ENCODE data around the gene SPTLC2. TPM values are rescaled to one million over a fixed set of nuclear protein-coding genes. Genes with fewer than 3 reads are reported as not detected.
"Not testable (repeated sequence)": the region's sequence is repeated elsewhere in the genome, so short reads cannot be mapped to it uniquely, and the experiment has no call there.

Gene SPTLC2
- total and polyA plus RNA-seq, 10 donors = 7.0 to 103 (median 69.5) TPM

GRCh38 chr14:77589099-77589498 lies 27.3 kb downstream of the SPTLC2 start:
- intact Hi-C loops (cut with DNase I; ENCODE audit: low total_unique reads) = no loop called here
- H3K36me3 ChIP-seq = peaks cover 0 to 5% (median 0%) of the 10 kb centered on the region in 6 donors
- DNase-seq = no peak
- H3K4me1 ChIP-seq = peaks cover 49 to 100% (median 93%) of the 10 kb centered on the region in 6 donors
- WGBS, 5 donors = 15 to 27% (median 18%) methylated on average over 5 of the region's 5 CpGs
- no peaks in the 10 kb centered on the region for H3K9me3 ChIP-seq
- peak overlapping the region in 1 of 8 donors; percentile 22 for H3K4me3 ChIP-seq
- H3K27ac ChIP-seq = peak overlapping the region; percentile 48 to 88 (median 78)
- TF ChIP-seq POLR2A (IDR thresholded peaks at IDR 0.05) = no peak
- no peak for TF ChIP-seq POLR2AphosphoS5 (IDR thresholded peaks at IDR 0.05)
- no peak for TF ChIP-seq CTCF (IDR thresholded peaks at IDR 0.05 in 8 of 11, conservative IDR thresholded peaks at IDR 0.05 in 3 of 11)
- no peaks in the 10 kb centered on the region for H3K27me3 ChIP-seq (replicated peaks in 1 of 7)

DNA sequence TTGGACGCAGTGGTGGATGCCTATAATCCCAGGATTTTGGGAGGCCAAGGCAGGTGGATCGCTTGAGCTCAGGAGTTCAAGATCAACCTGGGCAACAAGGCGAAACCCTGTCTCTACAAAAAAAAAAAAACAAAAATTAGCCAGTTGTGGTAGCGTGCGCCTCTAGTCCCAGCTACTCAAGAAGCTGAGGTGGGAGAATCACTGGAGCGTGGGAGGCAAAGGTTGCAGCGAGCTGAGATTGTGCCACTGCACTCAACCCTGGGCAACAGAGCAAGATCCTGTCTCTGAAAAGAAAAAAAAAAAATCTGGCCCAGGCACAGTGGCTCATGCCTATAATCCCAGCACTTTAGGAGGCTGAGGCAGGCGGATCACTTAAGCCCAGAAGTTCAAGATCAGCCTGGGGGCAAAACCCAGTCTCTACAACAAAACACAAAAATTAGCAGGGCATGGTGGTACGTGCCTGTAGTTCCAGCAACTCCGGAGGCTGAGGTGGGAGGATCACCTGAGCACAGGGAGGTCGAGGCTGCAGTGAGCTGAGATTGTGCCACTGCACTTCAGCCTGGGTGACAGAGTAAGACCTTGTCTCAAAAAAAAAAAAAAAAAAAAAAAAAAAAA lies 27.9 kb downstream of the SPTLC2 start:
- peak overlapping the region; percentile 48 to 88 (median 78) for H3K27ac ChIP-seq
- DNase-seq; H3K4me3 ChIP-seq; H3K27me3 ChIP-seq (replicated peaks in 1 of 7); H3K9me3 ChIP-seq; intact Hi-C loops (cut with DNase I; ENCODE audit: low total_unique reads); H3K36me3 ChIP-seq: not testable (repeated sequence)
- H3K4me1 ChIP-seq = peaks cover 44 to 99% (median 88%) of the 10 kb centered on the region in 6 donors
- 66 to 73% (median 68%) methylated on average over 11 of the region's 11 CpGs for WGBS, 5 donors

DNA sequence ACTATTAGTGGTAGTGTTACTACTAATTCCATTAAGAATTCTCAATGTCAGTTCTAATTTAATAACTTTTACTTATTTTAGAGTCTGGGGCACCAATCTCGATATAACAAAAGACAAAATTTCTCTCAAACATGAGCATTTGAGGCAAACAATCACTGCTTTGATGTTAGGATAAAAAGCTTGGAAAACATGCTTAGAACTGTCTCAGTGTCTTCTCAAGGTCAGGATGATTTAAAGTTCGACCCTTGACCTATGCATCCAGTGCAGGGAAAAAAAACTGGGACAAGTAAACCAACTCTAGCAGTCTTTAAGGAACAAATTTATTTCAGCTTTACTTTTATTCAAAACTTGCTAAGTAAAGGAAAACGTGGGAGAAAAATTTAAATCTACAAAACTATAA lies 31.1 kb downstream of the SPTLC2 start:
- peaks cover 35 to 99% (median 84%) of the 10 kb centered on the region in 6 donors for H3K4me1 ChIP-seq
- no peak for TF ChIP-seq CTCF (IDR thresholded peaks at IDR 0.05 in 8 of 11, conservative IDR thresholded peaks at IDR 0.05 in 3 of 11)
- no peak for TF ChIP-seq POLR2AphosphoS5 (IDR thresholded peaks at IDR 0.05)
- no peak for TF ChIP-seq POLR2A (IDR thresholded peaks at IDR 0.05)
- H3K27me3 ChIP-seq (replicated peaks in 1 of 7) = no peaks in the 10 kb centered on the region
- H3K9me3 ChIP-seq = no peaks in the 10 kb centered on the region
- H3K4me3 ChIP-seq = no peak overlapping the region
- intact Hi-C loops (cut with DNase I; ENCODE audit: low total_unique reads) = no loop called here
- WGBS, 5 donors = 65 to 77% (median 67%) methylated on average over 3 of the region's 3 CpGs
- peak overlapping the region in 5 of 8 donors; percentile 23 to 81 (median 46) for H3K27ac ChIP-seq
- H3K36me3 ChIP-seq = peaks cover 0 to 5% (median 0%) of the 10 kb centered on the region in 6 donors
- DNase-seq = no peak

DNA sequence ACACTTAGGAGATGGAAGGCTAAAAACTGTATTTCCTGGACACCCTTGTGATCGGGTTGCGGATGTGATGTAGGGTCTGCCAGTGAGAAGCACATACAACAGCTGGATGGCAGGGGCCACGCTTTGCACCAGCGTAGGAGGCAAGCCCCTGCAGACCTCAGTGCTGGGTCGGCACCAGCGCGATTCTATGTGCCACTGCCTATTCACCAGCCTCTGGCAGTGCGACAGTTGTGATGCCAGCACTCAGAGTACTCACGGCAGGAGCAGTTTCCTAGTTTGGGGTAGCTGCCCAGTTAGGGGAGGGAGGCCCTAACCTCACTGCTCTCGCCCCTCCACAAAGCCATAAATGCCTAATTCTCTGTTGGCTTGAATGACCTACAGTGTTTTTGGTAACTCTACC lies 31.6 kb downstream of the SPTLC2 start:
- Histone ChIP-seq H3K27me3 (replicated peaks in 1 of 7) (no peaks in the 10 kb centered on the region), H3K4me1 (peaks cover 31 to 99% (median 81%) of the 10 kb centered on the region in 6 donors), H3K36me3 (peaks cover 0 to 4% (median 0%) of the 10 kb centered on the region in 6 donors), H3K4me3 (no peak overlapping the region), H3K9me3 (no peaks in the 10 kb centered on the region), H3K27ac (peak overlapping the region in 5 of 8 donors; percentile 23 to 81 (median 46))
- no peak for DNase-seq
- TF ChIP-seq CTCF (IDR thresholded peaks at IDR 0.05 in 8 of 11, conservative IDR thresholded peaks at IDR 0.05 in 3 of 11) (no peak), POLR2AphosphoS5 (IDR thresholded peaks at IDR 0.05) (peak in 2 of 3 donors; percentile 39 to 56)
- WGBS, 5 donors = 58 to 76% (median 65%) methylated on average over 6 to 10 of the region's 10 CpGs
- intact Hi-C loops (cut with DNase I; ENCODE audit: low total_unique reads) = no loop called here

Measured in spleen (tissue), 11 donors.